SK-N-SH treated with all-trans-retinoic acid at 6 μM for 48 hours (cell line): Measurements from ENCODE around the gene DEFB114.

Experiments
- BACH2 ChIP-seq: fragments of 250-450 bp; sonication (Bioruptor Pico); IDR thresholded peaks from 2 replicates; pipeline ENCODE4 v1.9.0; 2021; ENCODE audit warnings: mild to moderate bottlenecking, borderline replicate concordance
- GLIS3 ChIP-seq: fragments of 250-450 bp; sonication (Bioruptor Pico); IDR thresholded peaks from 2 replicates; pipeline ENCODE4 v1.5.0; 2020; ENCODE audit warnings: mild to moderate bottlenecking, moderate library complexity
- OSR1 ChIP-seq: fragments of 250-450 bp; sonication (Bioruptor Pico); IDR thresholded peaks from 2 replicates; pipeline ENCODE4 v1.8.0; 2022; ENCODE audit warnings: moderate library complexity, mild to moderate bottlenecking, inconsistent platforms
- RARB ChIP-seq: fragments of 250-450 bp; sonication (Bioruptor Pico); IDR thresholded peaks from 2 replicates; pipeline ENCODE4 v1.8.0; 2021; ENCODE audit warnings: mild to moderate bottlenecking, moderate library complexity
- SNAI2 ChIP-seq: fragments of 250-450 bp; sonication (Bioruptor Pico); IDR thresholded peaks from 2 replicates; pipeline ENCODE4 v1.5.0; 2020; ENCODE audit warnings: mild to moderate bottlenecking, moderate library complexity
- TCF4 ChIP-seq: fragments of 250-450 bp; sonication (Bioruptor Pico); IDR thresholded peaks from 2 replicates; pipeline ENCODE4 v1.8.0; 2021; ENCODE audit warnings: mild to moderate bottlenecking, moderate library complexity, borderline replicate concordance
- ZC3H10 ChIP-seq: fragments of 250-450 bp; sonication (Bioruptor Pico); IDR thresholded peaks from 2 replicates; pipeline ENCODE4 v1.5.1; 2021; ENCODE audit warnings: mild to moderate bottlenecking, moderate library complexity
- ZFP3 ChIP-seq: fragments of 250-450 bp; sonication (Bioruptor Pico); IDR thresholded peaks from 2 replicates; pipeline ENCODE4 v1.5.0; 2020; ENCODE audit warnings: mild to moderate bottlenecking, moderate library complexity
- ZFP30 ChIP-seq: fragments of 450-650 bp; formaldehyde crosslinking; IDR thresholded peaks from 2 replicates; pipeline ENCODE4 v1.5.0; 2022; ENCODE audit warnings: mild to moderate bottlenecking, moderate library complexity
- ZNF565 ChIP-seq: fragments of 450-650 bp; formaldehyde crosslinking; conservative IDR thresholded peaks from 2 replicates; pipeline ENCODE4 v1.5.0; 2020; ENCODE audit warnings: low read depth, mild to moderate bottlenecking, moderate library complexity
- TF ChIP-seq, protein P1 (sequence below): fragments of 250-450 bp; sonication (Bioruptor Pico); IDR thresholded peaks from 2 replicates; pipeline ENCODE4 v1.5.1; 2020; ENCODE audit warnings: low read depth, mild to moderate bottlenecking, moderate library complexity

DNA sequence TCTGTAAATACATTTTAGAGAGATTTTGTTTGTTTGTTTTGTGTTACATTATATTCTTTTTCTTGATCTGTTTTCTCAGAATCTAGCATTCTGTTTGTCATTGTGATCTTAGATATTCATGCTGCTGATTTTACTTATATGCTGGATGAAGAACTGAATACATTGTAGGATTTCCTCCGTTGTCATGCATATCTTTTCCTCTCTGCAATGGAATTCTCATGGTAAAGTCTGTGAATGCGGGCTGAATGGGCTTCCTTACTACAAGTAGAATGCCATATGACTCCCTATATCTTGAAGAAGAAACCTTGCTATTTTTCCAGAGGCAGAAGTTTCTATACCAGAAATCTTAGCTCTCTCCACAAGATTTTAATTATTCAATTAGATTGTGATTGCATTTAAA, 2.4 kb upstream of the DEFB114 start:
- TF ChIP-seq ZFP30 (no peak), GLIS3 (no peak), ZC3H10 (CRISPR knock-in tag) (no peak), ZNF565 (CRISPR knock-in tag) (no peak), ZFP3 (CRISPR knock-in tag) (no peak), RARB (CRISPR knock-in tag) (no peak), TCF4 (CRISPR knock-in tag) (no peak), BACH2 (CRISPR knock-in tag) (no peak), OSR1 (no peak), SNAI2 (CRISPR knock-in tag) (no peak)
- TF ChIP-seq, protein P1, sequence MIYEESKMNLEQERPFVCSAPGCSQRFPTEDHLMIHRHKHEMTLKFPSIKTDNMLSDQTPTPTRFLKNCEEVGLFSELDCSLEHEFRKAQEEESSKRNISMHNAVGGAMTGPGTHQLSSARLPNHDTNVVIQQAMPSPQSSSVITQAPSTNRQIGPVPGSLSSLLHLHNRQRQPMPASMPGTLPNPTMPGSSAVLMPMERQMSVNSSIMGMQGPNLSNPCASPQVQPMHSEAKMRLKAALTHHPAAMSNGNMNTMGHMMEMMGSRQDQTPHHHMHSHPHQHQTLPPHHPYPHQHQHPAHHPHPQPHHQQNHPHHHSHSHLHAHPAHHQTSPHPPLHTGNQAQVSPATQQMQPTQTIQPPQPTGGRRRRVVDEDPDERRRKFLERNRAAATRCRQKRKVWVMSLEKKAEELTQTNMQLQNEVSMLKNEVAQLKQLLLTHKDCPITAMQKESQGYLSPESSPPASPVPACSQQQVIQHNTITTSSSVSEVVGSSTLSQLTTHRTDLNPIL: no peak
